GM18867 (cell line): ENCODE measurements around the gene RSPH9.
A peak's percentile ranks its signal among the peaks of the same experiment; 100 is the strongest.

Experiments
- ATAC-seq: cut with Tn5 transposase; IDR thresholded peaks from one replicate; pipeline ENCODE4 v1.9.1; 2021; ENCODE audit warnings: mild to moderate bottlenecking, moderate library complexity; ENCODE audit not compliant: unreplicated experiment

Gene RSPH9

GRCh38 chr6:43667245-43668150 lies 22.7 kb downstream of the RSPH9 start:
- ATAC-seq, result peak; percentile 47

- ATAC-seq, result no peak
These were observed 23.6 kb downstream of the RSPH9 start for GRCh38 chr6:43668151-43669028.

- ATAC-seq, result no peak
These were observed 24.4 kb downstream of the RSPH9 start for GRCh38 chr6:43669050-43669921.

- ATAC-seq, result no peak
These were observed 25.2 kb downstream of the RSPH9 start for GRCh38 chr6:43669922-43670622.

- ATAC-seq, result no peak
These were observed 25.8 kb downstream of the RSPH9 start for GRCh38 chr6:43670623-43670986.

- ATAC-seq, result no peak
These were observed 26.4 kb downstream of the RSPH9 start for GRCh38 chr6:43671011-43671800.

- ATAC-seq, result no peak
These were observed 27.2 kb downstream of the RSPH9 start for GRCh38 chr6:43671801-43672690.

GRCh38 chr6:43673444-43674084 lies 28.7 kb downstream of the RSPH9 start:
- ATAC-seq, result no peak

GRCh38 chr6:43674291-43674690 lies 29.5 kb downstream of the RSPH9 start:
- ATAC-seq, result no peak

- ATAC-seq, result no peak
These were observed 30.1 kb downstream of the RSPH9 start for GRCh38 chr6:43674921-43675320.

GRCh38 chr6:43676962-43677606 lies 32.2 kb downstream of the RSPH9 start:
- no peak for ATAC-seq

GRCh38 chr6:43677759-43678158 lies 32.9 kb downstream of the RSPH9 start:
- no peak for ATAC-seq

GRCh38 chr6:43678341-43678740 lies 33.5 kb downstream of the RSPH9 start:
- no peak for ATAC-seq

GRCh38 chr6:43679057-43679456 lies 34.2 kb downstream of the RSPH9 start:
- no peak for ATAC-seq

GRCh38 chr6:43680308-43681200 lies 35.7 kb downstream of the RSPH9 start:
- no peak for ATAC-seq

GRCh38 chr6:43681303-43681702 lies 36.5 kb downstream of the RSPH9 start:
- ATAC-seq, result no peak
